ENCODE data around the gene HLA-DQA1. TPM values are rescaled to one million over a fixed set of nuclear protein-coding genes. Genes with fewer than 3 reads are reported as not detected.
"Not testable (repeated sequence)": the region's sequence is repeated elsewhere in the genome, so short reads cannot be mapped to it uniquely, and the experiment has no call there.

Gene HLA-DQA1
- polyA plus RNA-seq, 12 donors, result 0.62 to 13.8 (median 2.9) TPM; not detected in 2

DNA sequence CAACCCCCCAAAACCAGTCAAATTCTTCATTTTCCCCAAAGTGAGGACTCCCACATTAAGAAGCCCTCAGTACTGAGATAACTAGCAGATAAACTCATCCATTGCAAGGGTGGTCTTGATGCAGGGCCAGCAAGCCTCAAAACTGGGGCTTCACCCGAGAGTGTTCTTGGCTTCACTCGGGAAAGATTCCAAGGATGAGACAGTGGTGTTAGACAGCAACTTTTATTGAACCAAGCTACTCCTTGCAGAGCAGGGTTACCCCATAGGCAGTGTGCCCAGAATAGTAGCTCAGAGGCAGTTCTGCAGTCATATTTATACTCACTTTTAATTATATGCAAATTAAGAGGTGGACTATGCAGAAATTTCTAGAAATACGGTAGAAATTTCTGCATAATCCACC lies 15.8 kb upstream of the HLA-DQA1 start:
- no peak for DNase-seq

DNA sequence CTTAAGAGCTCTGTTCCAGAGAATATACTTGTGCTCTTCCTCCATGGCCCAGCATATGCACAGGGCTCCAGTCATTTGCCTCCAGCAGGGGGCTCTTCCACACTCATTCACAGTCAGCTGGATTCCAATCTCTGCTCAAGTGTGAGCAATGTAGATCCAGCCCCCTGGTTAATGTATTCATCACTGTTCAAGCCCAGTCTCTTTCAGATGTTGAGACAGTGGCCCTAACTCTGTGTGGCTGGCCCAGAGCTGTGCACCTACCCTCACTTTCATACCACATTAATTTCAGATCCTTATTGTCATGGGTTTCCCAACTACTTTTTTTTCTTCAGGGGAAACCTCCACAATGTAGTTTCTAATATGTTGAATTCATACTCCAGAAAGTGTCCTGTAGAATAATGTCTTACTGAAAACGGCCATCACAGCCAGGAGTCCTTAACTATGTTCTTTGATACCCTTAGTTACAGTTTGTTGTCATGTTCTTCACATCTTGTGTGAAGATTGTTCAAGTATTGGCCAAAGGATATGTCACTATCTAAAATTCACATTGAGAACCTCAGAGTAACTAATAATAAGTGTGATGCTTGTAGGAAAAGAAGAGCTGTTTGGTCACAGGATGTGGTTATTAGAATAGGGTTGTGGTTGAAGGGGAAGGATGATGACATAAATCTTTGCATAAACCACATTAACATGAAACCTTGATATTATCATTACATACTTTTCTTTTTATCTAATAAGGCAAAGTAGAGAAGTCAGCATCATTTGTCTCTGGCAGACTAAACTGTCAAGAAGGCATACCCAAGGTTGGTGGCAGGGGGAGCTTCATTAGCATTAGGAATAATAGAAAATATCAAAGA lies 14.4 kb upstream of the HLA-DQA1 start:
- no peak for DNase-seq

DNA sequence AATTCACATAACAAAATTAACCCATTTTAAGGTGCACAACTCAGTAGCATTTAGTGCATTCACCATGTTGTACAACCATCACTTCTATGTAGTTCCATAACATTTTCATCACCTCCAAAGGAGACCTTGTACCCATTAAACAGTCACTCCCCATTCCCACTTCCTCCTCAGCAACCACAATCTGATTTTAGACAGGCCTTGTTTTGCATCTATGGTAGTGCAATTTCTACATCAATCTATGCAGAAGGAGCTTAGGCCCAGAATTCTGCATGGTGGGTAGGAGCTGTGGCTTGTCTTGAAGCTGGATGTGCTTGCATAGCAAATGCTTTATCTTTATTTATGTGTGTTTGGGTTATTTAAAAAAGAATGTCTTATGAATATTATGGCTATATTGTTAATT lies 13.5 kb upstream of the HLA-DQA1 start:
- DNase-seq, result no peak

DNA sequence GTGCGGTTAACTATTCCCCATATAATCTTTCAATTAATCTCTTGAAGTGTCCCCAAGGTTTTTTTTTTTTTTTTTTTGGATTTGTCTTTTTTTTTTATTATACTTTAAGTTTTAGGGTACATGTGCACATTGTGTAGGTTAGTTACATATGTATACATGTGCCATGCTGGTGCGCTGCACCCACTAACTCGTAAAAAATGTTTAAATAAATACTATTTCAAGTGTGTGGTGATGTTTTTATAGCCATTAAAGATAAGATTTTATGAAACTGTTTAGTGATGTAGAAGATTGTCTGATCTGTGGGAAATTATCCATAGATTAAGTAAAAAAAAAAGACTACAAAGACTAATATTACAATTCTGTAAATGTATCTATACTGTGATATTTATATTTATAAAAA lies 12.6 kb upstream of the HLA-DQA1 start:
- DNase-seq, result no peak

DNA sequence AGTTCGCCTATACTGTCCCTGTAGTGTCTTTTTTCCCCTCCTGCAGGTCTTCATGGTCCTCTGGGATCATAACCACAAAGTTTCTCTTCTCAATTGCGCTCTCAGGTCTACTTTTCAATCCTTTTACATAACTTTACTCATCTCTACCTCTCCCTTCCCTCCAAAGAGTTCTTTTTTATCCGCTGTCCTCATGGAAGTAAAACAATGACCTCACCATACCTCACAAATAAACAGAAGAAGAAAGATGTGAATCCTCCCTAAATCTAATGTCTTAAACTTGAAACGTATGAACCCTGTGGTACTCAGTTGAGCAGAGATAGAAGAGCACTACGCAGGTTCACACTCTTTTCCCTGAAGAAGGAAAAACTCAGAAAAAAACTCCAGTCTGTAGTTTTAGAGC lies 12.1 kb upstream of the HLA-DQA1 start:
- DNase-seq, result no peak

DNA sequence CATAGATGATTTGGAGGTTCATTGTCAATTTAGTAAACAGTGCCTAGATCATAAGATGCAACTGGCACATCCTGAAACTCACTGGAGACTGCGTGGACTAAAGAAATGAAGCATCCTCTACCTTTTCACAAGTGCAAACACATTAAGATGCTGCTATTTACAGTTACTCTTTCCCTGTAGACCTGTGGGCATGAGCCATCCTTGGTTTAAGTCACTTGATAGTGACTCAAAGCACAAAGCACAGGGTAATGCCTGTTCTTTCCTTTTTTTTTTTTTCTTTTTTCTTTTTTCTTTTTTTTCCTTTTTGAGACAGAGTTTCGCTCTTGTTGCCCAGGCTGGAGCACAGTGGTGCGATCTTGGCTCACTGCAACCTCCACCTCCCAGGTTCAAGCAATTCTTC lies 10.0 kb upstream of the HLA-DQA1 start:
- no peak for DNase-seq

DNA sequence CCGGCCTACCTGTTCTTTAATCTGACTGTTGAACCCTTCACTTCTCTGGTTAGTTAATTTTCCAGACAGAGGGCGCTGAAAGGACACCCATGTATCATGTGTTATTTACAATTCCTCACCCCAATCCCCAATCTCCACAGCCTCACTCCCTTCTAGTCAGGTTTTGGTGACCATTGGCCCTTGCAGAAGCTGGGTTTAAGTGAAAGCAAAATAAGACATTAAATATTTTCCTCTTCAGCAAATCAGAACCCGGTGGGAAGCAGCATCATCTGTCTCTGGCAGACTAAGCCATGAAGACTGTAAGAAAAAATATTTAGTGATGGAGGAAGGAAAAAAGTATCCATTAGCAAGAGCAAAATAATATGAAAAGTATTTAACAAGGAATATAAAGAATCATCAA lies 9.4 kb upstream of the HLA-DQA1 start:
- DNase-seq, result no peak

DNA sequence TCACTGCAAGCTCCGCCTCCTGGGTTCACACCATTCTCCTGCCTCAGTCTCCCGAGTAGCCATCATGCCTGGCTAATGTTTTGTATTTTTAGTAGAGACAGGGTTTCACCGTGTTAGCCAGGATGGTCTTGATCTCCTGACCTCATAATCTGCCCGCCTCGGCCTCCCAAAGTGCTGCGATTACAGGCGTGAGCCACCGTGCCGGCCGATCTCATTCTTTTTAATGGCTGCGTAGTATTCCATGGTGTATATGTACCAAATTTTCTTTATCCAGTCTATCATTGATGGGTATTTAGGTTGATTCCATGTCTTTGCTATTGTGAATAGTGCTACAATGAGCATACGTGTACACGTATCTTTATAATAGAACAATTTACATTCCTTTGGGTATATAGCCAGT lies 7.4 kb upstream of the HLA-DQA1 start:
- not testable (repeated sequence) for DNase-seq

DNA sequence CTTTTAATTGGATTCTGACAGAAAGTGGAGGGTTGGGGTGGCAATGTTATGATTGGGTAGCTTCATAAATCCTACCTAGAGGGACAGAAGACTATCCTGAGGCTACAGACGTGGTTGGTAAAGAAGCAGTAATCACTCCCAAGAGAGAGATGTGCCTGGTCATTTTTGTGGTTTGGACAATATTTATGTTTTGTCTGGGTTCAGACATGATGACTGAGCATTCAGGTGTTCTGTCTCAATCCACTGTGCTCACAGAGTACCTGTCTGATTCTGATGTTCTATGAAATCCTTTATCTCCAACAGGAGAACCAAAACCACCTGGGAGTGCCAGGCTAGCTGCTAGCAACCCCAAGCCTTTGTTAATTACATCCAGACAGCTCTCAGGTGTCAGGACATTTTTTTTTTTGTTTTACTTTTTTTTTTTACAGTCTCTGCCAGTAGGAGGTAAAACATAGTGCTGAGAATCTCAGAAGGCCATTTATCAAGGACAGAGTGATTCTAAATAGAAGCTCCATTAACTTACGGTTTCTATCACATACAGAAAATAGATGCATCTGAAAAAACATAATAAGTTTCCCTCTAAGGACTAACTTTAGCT lies 1.6 kb upstream of the HLA-DQA1 start:
- no peak for DNase-seq

DNA sequence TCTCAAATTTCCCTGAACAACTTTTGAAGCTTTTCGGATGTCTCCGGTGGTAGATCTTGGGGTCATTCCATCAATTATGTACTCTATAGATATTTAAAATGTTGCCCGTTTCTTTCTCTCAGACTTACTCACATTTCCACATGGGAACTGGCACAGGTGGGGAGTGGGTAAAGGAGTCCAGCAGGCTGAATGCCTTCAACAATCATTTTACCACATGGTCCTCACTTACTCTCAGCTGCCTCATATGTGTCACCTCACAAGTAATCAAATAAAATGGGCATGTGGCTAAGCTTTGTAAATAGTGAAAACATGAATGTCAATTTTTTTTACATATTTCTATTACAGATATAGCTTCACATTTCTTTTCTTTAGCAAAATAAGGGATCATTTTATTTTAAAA lies 677 bp downstream of the HLA-DQA1 start:
- DNase-seq, result no peak

DNA sequence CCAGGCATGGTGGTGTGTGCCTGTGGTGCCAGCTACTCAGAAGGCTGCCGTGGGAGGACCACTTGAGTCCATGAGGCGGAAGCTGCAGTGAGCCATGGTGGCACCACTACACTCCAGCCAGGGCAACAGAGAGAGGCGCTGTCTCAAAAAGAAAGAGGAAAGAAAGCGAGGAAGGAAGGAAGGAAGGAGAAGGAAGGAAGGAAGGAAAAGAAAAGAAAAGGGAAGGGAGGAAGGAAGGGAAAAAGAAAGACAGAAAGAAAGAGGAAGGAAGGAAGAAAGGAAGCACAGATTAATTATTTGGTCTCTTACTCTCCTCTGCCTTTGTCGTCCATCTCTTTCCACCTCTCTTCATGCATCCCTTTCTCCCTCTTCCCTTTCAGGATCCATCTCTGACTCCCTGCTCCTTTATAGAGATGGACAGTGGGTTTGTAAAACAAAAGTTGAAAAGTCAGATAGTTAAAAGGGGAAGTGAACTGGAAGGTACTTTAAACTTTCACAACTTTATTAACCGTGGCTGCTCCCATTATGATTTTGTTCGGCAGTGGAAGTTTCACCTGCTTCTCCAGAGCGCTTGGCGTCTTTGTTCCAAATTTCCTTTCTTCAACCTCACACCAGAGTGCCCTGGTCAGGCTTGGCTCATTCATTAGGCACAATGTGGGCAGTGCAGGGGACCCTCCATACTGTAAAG lies 1.5 kb downstream of the HLA-DQA1 start:
- no peak for DNase-seq

DNA sequence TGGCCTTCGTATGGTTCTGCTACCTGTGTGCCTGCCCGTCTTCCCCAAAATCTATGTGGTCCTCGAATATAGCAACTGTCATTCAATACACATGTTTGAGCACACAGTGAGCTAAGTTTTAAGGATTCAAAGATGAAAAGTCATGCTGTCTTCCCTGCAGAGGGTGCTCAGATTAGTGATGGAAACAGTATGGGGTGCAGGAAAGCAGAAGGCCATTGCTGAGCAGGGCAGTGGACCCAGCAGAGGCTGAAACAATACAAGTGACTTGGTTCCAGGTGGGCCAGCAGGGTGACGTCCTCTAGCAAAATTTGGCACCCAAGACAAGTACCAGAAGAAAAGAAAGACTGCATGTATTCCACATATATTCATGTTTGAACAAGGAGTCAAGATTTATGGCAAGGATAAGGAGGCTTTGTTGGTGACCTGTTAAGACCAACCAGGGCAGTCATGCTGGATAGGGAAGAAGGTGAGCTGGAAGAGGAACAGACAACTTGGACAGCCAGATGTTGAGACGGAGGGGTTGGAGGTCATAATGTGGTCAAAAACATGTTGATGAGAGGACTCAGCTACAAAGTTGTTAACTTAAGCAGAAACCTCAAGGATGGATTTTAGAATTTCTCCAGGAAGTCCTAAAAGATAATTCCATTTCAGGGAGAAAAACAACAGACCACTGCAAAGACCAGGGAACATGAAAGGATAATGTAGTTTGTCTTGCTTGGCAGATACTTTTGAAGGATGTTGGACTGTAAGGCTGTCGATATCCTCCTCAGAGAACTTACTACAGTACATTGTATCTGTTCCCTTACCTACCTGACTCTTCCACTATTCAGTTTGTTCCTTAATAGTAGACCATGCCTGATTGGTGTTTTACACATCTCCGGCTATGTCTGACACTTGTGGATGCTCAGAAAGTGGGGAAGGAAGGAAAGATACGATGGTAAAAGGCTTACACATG lies 2.5 kb downstream of the HLA-DQA1 start:
- DNase-seq, result no peak

DNA sequence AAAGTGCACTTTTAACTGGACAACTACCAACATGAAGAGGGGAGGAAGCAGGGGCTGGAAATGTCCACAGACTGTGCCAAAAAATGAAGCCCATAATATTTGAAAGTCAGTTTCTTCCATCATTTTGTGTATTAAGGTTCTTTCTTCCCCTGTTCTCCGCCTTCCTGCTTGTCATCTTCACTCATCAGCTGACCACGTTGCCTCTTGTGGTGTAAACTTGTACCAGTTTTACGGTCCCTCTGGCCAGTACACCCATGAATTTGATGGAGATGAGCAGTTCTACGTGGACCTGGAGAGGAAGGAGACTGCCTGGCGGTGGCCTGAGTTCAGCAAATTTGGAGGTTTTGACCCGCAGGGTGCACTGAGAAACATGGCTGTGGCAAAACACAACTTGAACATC lies 3.9 kb downstream of the HLA-DQA1 start:
- no peak for DNase-seq

DNA sequence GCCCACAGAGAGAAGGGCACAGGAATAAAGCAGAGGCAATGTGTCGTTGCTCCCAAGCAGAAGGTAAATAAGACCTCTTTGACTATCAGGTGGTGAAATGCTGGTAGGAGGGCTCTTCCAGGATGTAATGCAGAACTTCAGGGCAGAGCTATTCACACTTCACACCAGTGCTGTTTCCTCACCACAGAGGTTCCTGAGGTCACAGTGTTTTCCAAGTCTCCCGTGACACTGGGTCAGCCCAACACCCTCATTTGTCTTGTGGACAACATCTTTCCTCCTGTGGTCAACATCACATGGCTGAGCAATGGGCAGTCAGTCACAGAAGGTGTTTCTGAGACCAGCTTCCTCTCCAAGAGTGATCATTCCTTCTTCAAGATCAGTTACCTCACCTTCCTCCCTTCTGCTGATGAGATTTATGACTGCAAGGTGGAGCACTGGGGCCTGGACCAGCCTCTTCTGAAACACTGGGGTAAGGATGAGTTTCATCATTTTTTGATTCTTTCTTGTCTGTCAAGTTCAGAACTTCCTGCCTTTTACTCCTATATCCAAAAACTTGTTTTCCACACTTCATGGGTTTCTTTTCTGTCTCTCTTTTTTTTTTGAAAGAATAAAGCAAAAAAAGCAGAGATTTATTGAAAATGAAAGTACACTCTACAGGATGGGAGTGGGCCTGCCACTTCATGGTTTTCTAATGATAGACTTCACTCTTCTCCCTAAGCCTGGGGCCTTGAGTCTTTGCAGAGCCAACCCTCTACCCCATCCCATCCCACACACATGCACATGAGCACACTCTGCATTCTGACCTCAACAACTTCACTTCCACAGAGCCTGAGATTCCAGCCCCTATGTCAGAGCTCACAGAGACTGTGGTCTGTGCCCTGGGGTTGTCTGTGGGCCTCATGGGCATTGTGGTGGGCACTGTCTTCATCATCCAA lies 4.8 kb downstream of the HLA-DQA1 start:
- DNase-seq, result not testable (repeated sequence)

DNA sequence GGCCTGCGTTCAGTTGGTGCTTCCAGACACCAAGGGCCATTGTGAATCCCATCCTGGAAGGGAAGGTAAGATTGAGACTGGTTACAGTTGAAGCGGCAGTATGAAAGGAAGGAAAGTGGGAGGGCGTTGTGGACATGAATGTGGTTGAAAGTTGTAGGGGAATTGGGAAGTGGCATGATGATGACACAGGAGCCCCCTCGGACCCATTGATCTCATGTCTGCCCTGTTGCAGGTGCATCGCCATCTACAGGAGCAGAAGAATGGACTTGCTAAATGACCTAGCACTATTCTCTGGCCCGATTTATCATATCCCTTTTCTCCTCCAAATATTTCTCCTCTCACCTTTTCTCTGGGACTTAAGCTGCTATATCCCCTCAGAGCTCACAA lies 5.5 kb downstream of the HLA-DQA1 start:
- no peak for DNase-seq

DNA sequence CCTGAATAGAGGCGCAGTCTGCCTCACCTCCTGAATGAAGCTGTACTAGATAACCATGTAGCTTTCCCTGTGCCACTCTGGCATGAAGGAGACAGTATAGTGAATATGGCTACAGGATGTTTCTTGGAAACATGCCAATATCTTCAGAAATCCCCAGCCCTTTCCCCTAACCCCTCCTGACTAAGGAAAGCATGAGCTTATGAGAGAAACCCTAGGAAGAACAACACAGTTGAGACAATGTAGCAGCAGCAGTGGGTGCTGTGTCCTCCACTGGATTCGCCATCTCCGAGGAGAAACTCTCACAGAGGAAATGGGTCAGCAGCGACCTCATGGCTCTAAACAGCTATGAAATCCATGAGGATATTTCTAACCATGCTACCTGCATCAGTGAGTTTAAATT lies 6.7 kb downstream of the HLA-DQA1 start:
- DNase-seq, result no peak

DNA sequence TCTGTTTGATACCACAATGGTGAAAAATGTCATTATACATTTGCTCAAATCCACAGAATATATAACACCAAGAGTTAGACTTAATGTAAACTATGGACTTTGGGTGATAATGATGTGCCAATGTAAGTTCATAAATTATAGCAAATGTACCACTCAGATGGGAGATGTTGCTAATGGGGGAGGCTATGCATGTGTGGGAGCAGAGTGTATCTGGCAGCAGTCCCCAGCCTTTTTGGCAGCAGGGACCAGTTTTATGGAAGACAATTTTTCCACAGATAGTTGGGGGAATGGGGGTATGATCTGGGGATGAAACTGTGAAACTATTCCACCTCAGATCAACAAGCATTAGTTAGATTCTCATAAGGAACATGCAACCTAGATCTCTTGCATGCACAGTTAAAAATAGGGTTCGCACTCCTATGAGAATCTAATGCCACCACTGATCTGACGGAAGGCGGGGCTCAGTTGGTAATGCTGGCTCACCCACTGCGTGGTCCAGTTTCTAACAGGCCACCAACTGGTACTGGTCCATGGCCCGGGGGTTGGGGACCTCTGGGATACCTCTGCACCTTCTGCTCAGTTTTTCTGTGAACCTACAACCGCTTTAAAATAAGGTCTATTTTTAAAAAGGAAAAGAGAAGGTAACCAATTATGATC lies 8.0 kb downstream of the HLA-DQA1 start:
- no peak for DNase-seq

DNA sequence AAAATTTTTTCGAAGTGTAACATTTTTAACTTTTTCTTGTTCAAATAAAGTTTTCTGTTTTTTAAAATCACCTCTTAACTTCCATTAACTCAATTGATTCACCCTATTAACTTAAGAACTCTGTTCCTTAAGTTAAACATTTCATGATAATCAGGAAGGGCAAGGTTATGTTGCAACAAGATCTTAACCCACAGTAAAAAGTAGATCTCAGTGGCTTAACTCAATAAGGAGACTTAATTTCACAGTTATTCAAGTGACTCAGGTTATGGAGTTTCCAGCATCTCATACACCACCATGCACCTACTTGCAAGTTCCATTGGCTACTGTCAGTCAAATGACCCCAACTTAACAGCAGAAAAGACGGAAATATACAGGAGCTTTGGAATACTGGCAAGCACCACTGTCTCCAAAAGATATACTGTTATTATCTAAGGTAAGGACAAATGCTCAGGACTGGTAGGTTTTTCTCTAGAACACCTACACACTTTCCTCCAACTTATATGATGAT lies 18.1 kb downstream of the HLA-DQA1 start:
- no peak for DNase-seq

DNA sequence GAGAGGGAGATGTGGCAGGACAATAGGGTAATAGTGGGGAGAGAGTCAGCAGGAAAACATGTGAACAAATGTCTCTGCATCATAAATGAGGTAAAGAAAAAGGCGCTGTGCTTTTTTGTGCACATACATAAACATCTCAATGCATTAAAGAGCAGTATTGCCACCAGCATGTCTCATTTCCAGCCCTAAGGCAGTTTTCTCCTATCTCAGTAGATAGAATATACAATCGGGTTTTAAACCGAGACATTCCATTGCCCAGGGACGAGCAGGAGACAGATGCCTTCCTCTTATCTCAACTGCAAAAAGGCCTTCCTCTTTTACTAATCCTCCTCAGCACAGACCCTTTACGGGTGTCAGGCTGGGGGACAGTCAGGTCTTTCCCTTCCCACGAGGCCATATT lies 20.1 kb downstream of the HLA-DQA1 start:
- not testable (repeated sequence) for DNase-seq

DNA sequence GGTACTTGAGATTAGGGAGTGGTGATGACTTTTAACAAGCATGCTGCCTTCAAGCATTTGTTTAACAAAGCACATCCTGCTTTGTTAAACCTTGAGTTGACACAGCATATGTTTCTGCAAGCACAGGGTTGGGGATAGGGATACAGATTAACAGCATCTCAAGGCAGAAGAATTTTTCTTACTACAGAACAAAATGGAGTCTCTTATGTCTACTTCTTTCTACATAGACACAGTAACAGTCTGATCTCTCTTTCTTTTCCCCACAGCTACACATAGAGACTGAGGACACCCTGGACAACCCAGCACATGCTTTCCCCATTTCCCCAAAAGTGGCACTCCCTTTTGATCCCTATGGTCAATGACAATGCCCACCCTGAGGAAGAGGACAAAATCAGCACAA lies 20.6 kb downstream of the HLA-DQA1 start:
- DNase-seq, result not testable (repeated sequence)
